HL-60/S4 (cell line): Measurements from ENCODE around the gene SEC14L1.

Source experiments
- in situ Hi-C: fragments of 300-500 bp; cut with MboI; formaldehyde crosslinking; loops from 2 replicates; pipeline ENCODE4 v1.14.3; 2022; ENCODE audit warnings: low sequenced_read_pairs

SEC14L1 gene

DNA sequence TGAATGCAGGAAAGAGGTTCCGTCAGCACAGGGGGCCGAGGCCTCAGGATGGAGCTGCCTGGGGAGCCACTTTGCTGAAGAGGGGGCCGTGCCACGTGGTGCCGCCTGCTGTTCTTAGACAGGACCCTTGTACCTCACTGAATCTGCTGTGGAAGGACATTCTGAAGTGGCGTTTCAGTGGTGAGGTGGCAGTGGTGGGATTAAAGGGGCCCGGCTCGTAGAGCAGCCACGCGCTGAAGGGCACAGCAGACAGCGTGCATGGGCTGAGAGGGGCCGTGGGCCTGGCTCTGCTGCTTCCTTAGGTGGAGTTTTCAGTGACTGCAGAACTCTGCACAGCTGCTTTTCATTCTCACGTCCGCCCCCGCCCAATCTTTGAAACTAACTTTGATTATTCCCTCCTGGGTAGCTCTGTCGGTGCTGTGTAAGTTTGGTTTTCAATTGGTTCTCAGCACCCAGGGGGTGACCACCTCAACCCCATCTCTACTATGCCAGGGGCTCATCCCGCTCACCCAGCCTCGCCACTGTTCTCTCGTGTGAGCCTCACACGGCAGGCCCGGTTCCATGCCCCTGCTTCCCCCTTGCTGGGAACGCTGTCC lies 70.3 kb downstream of the SEC14L1 start:
- in situ Hi-C loops, result no loop called here

DNA sequence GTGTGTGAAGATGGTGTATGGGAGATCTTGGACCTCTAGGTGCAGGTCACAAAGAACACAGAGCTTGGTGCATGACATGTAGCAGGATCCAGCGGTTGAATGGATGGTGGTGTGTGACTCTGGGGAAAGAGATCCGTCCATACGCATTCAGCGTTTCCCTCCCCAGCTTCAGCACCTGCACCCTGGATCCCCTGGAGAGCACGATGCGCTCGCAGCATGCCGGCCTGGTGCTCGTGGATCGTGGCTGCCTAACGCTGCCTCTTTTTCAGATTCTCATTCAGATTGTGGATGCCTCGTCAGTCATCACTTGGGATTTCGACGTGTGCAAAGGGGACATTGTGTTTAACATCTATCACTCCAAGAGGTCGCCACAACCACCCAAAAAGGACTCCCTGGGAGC lies 70.9 kb downstream of the SEC14L1 start:
- in situ Hi-C loops, result no loop called here

DNA sequence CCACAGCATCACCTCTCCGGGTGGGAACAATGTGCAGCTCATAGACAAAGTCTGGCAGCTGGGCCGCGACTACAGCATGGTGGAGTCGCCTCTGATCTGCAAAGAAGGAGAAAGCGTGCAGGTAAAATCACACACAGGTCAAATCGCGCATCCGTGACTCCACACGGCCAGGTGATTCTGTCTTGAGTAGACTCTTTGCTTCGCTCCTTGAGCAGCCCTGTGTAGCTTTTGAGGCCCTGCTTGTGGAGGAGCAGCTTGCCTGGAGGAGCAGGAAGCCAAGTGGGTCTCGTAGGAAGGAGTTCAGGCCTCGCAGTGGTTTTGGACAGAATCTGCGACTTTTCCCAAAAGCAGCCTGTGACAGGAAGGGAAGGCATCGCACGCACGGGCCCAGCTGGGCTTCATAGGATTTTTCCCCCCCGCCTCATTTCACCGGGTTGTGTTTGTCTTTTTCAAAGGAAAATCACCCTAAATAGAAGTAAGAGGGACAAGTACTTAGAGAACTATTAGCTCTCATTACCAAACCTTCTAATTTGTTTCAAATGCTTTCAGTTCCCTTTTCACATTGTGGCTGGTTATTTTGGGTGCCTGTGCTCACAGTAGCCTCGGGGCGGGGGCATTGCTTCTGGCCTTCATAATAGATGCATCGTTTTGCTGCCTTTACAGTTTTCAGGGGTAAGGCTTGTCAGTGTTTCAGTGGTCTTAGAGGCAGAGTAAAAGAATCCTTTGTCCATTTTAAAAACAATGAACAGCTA lies 71.5 kb downstream of the SEC14L1 start:
- in situ Hi-C loops, result no loop called here

DNA sequence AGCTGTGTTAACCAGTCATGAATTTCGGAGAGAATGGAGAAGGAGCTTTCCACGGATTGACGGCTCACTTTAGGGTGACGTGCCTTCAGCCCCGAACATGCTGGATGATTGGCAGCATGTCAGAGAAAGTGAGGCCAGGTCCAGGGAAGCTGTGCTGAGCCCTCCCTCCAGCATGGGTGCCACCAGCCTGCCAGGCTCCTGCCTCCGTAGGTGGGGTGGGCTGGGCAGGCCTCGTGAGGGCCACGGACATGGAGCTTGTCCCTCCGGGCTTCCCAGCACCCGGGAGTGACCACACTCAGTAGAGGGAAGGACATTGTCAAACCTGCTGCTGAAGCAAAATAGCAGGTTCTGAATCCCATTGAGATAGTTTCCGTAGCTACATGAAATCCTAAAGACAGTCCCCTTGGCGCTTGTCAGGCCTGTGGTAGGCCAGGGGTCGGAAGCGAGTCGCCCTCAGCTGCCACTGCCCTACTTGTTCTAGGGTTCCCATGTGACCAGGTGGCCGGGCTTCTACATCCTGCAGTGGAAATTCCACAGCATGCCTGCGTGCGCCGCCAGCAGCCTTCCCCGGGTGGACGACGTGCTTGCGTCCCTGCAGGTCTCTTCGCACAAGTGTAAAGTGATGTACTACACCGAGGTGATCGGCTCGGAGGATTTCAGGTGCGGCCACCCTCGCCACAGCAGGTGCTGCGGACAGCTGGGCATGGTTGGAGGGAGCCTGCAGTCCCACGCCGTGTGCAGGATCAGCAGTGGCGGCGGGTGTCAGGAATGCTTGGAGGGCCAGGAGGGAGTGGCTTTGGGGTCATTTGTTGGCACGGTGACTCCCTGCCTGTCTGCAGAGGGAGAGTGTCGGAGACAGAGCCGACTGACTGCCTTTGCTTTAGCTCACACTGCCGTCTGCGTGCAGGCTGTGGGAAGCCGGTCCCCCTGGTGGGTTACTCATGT lies 72.3 kb downstream of the SEC14L1 start:
- in situ Hi-C loops, result no loop called here

DNA sequence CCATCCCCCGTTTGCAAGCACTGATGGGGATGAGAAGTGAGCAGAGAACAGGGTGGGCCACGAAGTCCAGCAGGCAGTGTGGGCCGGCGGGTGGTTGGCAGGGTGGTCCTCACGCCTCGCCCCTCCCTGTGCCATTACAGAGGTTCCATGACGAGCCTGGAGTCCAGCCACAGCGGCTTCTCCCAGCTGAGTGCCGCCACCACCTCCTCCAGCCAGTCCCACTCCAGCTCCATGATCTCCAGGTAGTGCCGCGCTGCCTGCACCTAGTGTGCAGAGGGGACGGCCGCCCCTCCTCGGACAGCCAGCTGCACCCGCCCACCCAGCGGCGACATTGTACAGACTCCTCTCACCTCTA lies 73.0 kb downstream of the SEC14L1 start:
- in situ Hi-C loops, result no loop called here

DNA sequence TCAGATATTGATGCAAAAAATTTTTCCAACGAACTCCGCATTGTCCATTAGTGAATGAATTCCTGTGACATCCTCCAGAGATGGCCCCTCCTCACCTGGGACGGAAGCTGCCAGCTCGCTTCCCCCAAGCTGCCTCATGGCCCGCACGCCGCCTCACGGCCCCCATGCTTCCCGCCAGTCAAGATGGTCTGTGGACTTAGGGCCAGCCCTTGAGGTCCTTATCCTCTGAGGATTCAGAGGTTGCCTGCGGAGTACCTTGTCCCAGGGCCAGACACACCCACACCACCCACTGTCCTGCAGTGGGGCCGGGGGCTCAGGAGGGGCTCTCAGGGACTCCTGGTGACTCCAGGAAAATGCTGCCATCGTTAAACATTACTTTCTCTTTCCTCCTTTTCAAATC lies 73.6 kb downstream of the SEC14L1 start:
- in situ Hi-C loops, result no loop called here

DNA sequence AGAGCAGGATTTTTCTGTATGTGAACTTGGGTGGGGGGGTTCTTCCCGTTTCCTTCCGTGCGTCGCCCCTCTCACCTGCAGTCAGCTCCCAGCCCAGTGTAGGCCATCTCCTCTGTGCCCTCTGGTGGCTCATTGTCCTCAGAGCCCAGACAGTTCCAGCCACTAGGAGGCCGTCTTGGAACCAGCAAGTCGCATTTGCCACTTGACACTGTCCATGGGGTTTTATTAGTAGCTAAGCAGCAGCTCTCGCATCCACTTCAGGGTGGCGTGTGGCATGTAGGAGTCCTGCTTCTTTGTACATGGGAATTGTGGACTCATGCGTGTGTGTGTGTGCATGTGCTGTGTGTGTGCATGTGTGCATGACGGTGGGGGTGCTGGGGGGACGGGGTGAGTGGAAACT lies 74.0 kb downstream of the SEC14L1 start:
- in situ Hi-C loops, result no loop called here

DNA sequence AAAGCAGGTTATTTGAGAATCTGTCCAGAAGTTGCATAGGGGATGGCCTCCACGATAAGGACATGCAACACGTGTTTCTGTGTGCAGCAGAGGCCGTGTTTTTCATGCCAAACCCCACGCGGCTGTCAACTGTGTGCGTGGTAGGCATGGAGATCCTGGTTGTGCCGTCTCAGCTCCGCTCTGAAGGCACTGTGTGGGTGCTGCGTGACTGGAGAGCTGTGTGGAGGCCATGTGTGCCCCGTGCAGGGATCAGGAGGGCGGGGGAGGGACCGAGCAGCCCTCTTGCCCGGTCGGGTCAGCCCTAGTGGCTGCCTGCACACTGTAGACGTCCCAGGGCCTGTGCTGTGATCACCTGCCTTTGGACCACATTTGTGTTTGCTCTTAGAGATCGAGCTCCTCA lies 74.5 kb downstream of the SEC14L1 start:
- in situ Hi-C loops, result no loop called here

DNA sequence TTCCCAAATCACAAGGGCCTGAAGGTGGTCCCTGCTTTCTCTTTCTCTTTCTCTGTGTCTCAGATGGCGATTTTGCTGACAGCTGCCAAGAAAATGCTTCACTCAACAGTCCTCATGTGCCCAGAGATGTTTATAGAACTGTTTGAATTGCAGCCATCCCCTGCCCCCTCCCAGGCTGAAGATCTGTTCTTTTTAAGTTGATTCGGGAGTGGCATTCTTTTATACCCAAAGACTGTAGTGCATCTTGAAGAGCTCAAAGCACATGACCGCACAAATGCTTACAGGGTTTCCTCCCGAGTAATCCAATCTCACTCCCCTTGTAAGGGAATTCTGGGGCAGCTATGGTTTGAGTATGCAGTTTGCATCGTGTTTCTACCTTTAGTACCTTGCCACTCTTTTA lies 75.7 kb downstream of the SEC14L1 start:
- in situ Hi-C loops, result no loop called here

DNA sequence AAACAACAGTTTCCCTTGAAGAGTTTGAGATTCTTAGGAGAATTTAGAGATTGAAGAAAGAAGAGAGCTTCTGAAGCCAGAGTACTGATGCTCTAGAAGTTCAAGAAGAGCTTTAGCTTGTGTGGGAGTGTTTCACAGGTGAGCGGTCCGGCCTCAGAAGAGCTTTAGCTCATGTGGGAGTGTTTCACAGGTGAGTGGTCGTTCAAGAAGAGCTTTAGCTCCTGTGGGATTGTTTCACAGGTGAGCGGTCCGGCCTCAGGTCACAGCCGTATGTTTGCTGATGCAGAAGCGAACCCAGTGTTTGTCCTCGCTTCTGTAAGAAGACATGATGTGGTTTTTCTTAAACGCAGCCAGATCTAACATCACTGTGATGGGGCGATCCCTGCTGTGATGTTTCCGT lies 76.4 kb downstream of the SEC14L1 start:
- in situ Hi-C loops, result no loop called here

DNA sequence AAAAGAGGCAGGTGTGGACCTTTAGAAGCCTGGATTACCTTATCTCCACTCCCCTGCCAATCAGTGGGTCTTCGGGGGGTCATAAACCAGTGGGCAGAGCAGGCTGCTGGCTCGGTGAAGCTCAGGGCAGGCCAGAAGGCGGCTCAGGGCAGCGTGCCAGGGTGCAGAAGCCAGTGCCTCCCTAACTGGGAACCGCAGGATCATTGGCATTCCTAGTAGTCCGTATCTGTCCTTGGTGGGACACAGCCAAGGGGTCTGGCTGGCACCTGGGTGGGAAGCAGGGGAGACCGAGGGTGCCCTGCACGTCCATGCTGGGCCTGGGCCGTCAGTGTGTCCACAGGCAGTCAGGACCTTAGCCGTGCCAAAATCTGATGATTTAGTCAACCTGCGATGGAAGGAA lies 76.8 kb downstream of the SEC14L1 start:
- in situ Hi-C loops, result no loop called here

DNA sequence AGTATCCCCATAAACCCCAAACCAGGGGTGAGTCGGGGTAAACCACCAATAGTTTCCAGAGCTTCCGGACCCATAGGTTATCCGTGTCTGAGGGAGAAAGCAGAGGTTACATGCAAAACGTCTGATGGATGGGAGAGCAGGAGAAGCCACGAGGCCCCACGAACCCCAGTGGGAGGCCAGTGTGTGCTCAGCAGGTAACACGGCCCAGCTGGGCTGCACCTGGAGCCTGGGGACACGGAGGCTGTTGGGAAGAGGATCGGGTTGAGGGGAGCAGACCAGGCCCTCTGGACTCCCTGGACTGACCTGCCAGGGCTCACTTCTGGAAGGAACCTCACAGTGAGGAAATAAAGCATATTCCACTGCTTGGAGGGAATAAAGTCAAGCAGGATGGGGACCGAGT lies 78.1 kb downstream of the SEC14L1 start:
- in situ Hi-C loops, result no loop called here

DNA sequence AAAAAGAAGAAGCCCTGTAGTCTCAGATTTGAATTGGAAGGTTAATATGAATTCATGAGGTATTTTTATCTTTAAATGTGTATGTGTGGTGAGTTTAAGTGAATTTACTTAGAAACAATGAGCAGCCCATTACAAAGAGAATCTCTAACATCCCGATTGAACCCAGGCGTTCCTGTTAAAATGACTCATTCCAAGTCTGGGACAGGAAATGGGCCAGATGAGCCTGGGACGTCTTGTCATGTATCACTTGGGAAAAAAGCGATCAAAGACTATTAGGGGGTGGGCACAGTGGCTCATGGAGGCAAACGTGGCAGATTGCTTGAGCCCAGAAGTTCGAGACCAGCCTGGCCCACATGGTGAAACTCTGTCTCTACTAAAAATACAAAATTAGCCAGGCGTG lies 81.6 kb downstream of the SEC14L1 start:
- in situ Hi-C loops, result no loop called here

DNA sequence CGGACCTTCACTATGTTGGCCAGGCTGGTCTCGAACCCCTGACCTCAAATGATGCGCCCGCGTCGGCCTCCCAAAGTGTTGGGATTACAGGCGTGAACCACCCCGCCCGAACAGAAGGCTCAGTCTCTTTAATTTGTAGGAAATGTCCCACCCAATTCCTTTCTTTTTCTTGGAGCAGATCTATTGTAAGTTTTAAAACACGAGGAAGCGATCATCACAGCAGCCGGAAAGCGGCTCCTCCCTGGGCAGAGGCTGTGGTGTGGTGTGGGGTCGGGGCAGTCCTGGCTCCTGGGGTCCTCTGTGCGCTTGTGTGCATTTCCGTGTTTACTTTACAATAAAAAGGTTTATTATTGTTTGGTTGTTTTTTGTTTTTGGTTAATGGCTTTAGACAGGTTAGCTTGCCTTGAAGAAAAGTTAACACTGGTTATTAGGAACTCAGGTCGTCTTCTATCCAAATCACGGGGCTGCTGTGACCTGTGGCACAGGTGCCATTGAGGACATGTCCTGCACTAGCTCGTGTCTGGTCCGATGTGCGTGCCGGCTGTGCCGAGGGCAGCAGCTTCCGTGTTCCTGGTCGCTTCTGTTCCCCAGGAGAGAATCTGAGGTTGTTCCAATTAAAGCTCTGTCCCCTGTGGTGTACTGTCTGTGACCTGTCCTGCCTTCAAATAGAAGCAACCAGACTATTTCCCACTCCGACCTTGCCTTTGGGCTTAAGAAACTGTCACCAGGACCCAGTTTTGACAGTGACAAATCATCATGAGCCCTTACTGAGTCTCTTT lies 83.1 kb downstream of the SEC14L1 start:
- in situ Hi-C loops, result no loop called here

DNA sequence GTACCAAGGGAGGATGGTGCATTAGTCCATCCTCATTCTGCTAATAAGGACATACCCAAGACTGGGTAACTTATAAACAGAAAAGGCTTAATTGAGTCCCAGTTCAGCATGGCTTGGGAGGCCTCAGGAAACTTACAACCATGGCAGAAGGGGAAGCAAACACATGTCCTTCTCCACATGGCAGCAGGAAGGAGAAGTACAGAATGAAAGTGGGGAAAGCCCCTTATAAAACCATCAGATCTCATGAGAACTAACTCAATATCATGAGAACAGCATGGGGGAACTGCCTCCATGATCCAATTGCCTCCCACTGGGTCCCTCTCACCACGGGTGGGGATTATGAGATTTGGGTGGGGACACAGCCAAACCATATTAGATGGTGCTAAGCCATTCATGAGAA lies 84.5 kb downstream of the SEC14L1 start:
- in situ Hi-C loops, result loop anchor here (25.0 kb wide), 1 partner anchor 388 kb away; no protein-coding TSS in a partner anchor

DNA sequence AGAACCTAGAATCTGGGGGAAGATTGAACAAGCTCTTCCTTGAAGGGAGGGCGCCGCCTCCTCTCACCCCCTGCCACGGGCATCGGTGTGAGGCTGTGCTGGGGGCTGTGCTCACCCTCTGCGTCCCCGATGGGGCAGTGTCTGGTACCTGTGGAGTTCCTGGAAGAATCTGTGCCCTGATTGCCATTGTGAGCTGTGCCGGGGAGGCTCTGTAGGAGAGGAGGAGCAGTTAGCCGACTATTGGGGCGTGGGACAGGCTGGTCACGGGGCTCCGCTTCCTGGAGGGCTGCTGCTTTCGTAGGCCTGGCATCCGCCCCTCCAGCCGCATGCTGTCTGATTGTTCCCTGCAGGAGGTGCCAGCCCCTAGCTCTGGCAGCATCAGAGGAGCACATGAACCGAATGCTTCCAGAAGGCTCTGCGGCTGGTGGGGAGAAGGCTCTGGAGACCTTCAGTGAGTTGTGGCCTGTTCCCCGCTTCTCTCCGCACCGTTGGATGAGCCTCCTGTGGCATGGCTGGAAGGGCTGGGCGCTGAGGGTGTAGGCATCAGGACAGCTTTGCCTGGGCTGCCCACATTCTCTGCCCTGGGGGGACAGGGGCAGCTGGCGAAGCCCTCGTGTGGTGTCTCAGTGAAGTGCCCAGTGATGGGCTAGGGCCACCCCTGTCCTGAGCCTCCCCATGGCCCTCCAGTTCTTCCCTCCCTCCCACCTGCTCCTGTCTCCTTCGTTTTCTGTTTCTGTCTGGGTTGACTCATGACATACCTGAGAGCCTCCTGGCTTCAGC lies 86.9 kb downstream of the SEC14L1 start:
- in situ Hi-C loops, result loop anchor here (25.0 kb wide), 1 partner anchor 390 kb away; no protein-coding TSS in a partner anchor

DNA sequence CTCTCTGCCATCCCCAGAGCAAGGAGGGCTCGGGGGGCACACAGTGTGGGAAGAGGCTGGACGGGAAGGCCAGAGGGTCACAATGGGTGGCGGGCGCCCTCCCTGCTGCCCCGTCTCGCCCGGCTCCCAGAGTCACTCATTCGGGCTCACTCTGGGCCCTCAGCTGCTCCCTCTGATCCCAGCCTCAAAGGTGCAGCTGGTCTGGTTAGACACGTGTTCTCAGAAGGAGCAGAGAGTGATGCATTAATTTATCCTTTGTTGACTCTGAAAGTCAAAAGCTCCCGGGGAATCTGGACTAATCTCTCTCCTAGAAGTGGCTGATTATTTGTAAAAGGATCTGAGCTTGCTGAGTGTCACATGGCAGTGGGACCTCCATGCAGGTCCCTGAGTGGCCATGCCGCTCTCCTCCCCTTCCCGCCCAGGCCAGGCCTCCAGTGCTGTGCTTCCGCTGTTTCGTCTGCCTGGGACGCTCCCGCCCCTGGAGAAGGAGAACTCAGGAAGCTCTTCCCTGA lies 87.5 kb downstream of the SEC14L1 start:
- in situ Hi-C loops, result loop anchor here (25.0 kb wide), 1 partner anchor 391 kb away; no protein-coding TSS in a partner anchor

DNA sequence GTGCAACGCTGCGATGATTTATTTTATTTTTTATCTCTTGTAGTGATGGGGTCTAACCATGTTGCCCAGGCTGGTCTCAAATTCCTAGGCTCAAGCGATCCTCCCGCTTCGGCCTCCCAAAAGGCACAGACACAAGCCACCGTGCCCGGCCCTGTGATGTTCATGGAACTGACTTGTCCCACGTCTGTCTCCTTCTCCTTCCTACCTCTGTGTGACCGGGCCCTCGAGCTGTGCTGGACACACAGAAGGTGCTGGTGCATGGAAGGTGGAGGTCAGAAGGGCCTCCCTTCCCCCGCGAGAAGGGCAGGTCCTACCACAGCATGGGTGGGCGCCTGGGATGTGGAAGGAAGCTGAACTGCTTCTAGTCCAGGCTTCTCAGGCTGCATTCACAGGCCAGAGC lies 88.0 kb downstream of the SEC14L1 start:
- in situ Hi-C loops, result loop anchor here (25.0 kb wide), 1 partner anchor 392 kb away; no protein-coding TSS in a partner anchor

DNA sequence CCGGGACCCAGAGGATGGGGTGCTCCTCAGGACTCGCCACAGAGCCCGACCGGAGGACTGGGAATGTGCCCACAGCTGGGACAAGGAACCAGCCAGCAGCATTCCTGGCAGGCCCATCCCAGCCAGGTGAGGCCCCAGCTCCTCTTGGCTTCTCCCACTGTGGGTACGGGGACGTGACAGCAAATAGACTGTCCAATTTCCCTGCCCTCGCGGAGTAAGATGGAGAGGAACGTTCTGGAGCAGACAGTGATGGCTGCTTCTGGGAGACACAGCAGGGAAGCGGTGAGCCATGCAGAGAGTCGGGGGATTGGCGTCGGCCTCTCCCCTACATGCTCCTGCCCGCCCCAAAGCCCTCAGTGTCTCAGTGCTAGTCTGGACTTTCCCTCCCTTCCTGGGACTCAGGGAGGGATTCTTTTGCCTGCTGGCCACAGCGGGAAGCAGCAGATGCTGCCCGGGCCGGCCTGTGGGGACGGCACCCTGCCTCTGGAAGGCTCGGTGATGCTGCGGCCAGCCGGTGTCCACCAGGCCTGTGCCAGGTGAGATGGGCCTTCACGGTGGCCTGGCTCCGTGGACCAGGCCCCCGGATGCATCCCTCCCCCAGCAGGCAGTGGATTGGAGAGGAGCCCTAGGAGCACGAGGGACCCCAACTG lies 89.1 kb downstream of the SEC14L1 start:
- in situ Hi-C loops, result loop anchor here (25.0 kb wide), 1 partner anchor 393 kb away; no protein-coding TSS in a partner anchor
